SK-N-SH (cell line): Measurements from ENCODE around the gene AP4B1. TPM values are rescaled to one million over a fixed set of nuclear protein-coding genes. Genes with fewer than 3 reads are reported as not detected.

ENCODE experiments used
- CTCF ChIA-PET: fragments of 300-600, 350-600 bp; formaldehyde crosslinking; extraction: SDS; loops from one replicate; lab custom pipeline; 2021; lab: Yijun Ruan, JAX
- POLR2A ChIA-PET: fragments of 350-600 bp; sonication (Branson Sonifier 250); formaldehyde crosslinking; extraction: SDS; loops from one replicate; lab custom pipeline; 2020; ENCODE audit warnings: antibody characterized with exemption, inconsistent platforms; lab: Yijun Ruan, JAX
- DNase-seq: peaks from one replicate; pipeline ENCODE4 v3.0.0; 2012
- H2AFZ ChIP-seq: fragments of 200-600 bp; sonication (generic); 2 replicates; pipeline ENCODE4 v1.8.1; 2016; ENCODE audit warnings: antibody characterized with exemption, mild to moderate bottlenecking, low read depth
- H3F3A ChIP-seq: fragments of 200-600 bp; sonication (generic); replicated peaks from 2 replicates; pipeline ENCODE3; 2016; ENCODE audit warnings: antibody characterized with exemption, mild to moderate bottlenecking; ENCODE audit not compliant: insufficient read depth
- H3K27ac ChIP-seq, 2 experiments: fragments of 200-500 bp in 1 of 2; fragments of 200-600 bp in 1 of 2; sonication (Bioruptor generic) in 1 of 2; sonication (generic), shearing (Covaris generic) in 1 of 2; 2 replicates each; pipeline versions ENCODE4 v1.5.1 to v1.6.1; 2014 to 2016; ENCODE audit warnings: low read depth in 2 of 2, inconsistent platforms in 1 of 2, low read length in 1 of 2, mild to moderate bottlenecking in 1 of 2, mixed read lengths in 1 of 2
- H3K27me3 ChIP-seq: fragments of 200-600 bp; sonication (generic), shearing (Covaris generic); 2 replicates; pipeline ENCODE4 v1.6.1; 2016; ENCODE audit warnings: mixed run types; ENCODE audit not compliant: insufficient read depth
- H3K36me3 ChIP-seq, 2 experiments: fragments of 200-500 bp in 1 of 2; fragments of 200-600 bp in 1 of 2; sonication (Bioruptor generic) in 1 of 2; sonication (generic) in 1 of 2; replicated peaks in 1 of 2; 2 replicates each; pipeline versions ENCODE3 to v1.5.1; 2014 to 2016; ENCODE audit warnings: low read length in 1 of 2, mild to moderate bottlenecking in 1 of 2; ENCODE audit not compliant: insufficient read depth in 2 of 2, control insufficient read depth in 1 of 2
- H3K4me1 ChIP-seq, 2 experiments: fragments of 200-500 bp in 1 of 2; fragments of 200-600 bp in 1 of 2; sonication (Bioruptor generic) in 1 of 2; sonication (generic), shearing (Covaris generic) in 1 of 2; 2 replicates each; pipeline versions ENCODE4 v1.5.1 to v1.6.1; 2014 to 2016; ENCODE audit warnings: low read depth in 1 of 2, low read length in 1 of 2, mixed run types in 1 of 2; ENCODE audit not compliant: insufficient read depth in 2 of 2, control insufficient read depth in 1 of 2
- H3K4me2 ChIP-seq: fragments of 200-600 bp; sonication (generic), shearing (Covaris generic); 2 replicates; pipeline ENCODE4 v1.6.1; 2017; ENCODE audit warnings: mixed run types
- H3K4me3 ChIP-seq, 2 experiments: fragments of 200-500 bp in 1 of 2; fragments of 200-600 bp in 1 of 2; sonication (Bioruptor generic) in 1 of 2; sonication (generic), shearing (Covaris generic) in 1 of 2; 2 replicates each; pipeline versions ENCODE4 v1.5.1 to v1.8.1; 2014 to 2016; ENCODE audit warnings: low read depth in 2 of 2, inconsistent platforms in 1 of 2, low read length in 1 of 2, mild to moderate bottlenecking in 1 of 2, mixed read lengths in 1 of 2, moderate library complexity in 1 of 2
- H3K79me2 ChIP-seq: fragments of 200-600 bp; sonication (generic); 2 replicates; pipeline ENCODE4 v1.8.1; 2017; ENCODE audit warnings: mild to moderate bottlenecking; ENCODE audit not compliant: insufficient read depth
- H3K9ac ChIP-seq: fragments of 200-600 bp; sonication (generic); 2 replicates; pipeline ENCODE4 v1.6.1; 2017; ENCODE audit warnings: mixed run types
- H3K9me2 ChIP-seq: fragments of 200-600 bp; sonication (generic); 2 replicates; pipeline ENCODE4 v1.6.1; 2017; ENCODE audit warnings: mixed run types
- H3K9me3 ChIP-seq: fragments of 200-600 bp; sonication (generic); 2 replicates; pipeline ENCODE4 v1.6.1; 2017; ENCODE audit warnings: mixed run types, mild to moderate bottlenecking, moderate library complexity
- H4K20me1 ChIP-seq: fragments of 200-600 bp; sonication (generic); 2 replicates; pipeline ENCODE4 v1.6.1; 2017; ENCODE audit warnings: mild to moderate bottlenecking, mixed run types; ENCODE audit not compliant: insufficient read depth
- ELF1 ChIP-seq: IDR thresholded peaks from 2 replicates; pipeline ENCODE4 v1.4.0; 2012
- EP300 ChIP-seq, 2 experiments: IDR thresholded peaks; 2 replicates each; pipeline versions ENCODE4 v1.4.0 to v1.6.1; 2012; ENCODE audit warnings: borderline replicate concordance in 1 of 2, low read depth in 1 of 2, low read length in 1 of 2
- EZH2phosphoT487 ChIP-seq: fragments of 200-600 bp; sonication (generic); IDR thresholded peaks from 2 replicates; pipeline ENCODE4 v1.6.1; 2017; ENCODE audit warnings: low read depth, mixed run types, mild to moderate bottlenecking, antibody characterized with exemption, moderate library complexity, borderline replicate concordance
- FOSL2 ChIP-seq: IDR thresholded peaks from 2 replicates; pipeline ENCODE4 v1.4.0; 2012; ENCODE audit warnings: low read depth, mild to moderate bottlenecking, moderate library complexity, borderline replicate concordance
- FOXJ3 ChIP-seq: sonication (generic); formaldehyde crosslinking; IDR thresholded peaks from 2 replicates; pipeline ENCODE4 v1.5.1; 2020; ENCODE audit warnings: mild to moderate bottlenecking, missing genetic modification reagents
- FOXM1 ChIP-seq: IDR thresholded peaks from 2 replicates; pipeline ENCODE4 v1.4.0; 2012; ENCODE audit warnings: low read depth, mild to moderate bottlenecking
- GABPA ChIP-seq: IDR thresholded peaks from 2 replicates; pipeline ENCODE4 v1.4.0; 2012; ENCODE audit warnings: low read depth, mild to moderate bottlenecking
- GATA2 ChIP-seq: sonication (generic); formaldehyde crosslinking; IDR thresholded peaks from 2 replicates; pipeline ENCODE4 v1.5.0; 2020; ENCODE audit warnings: mild to moderate bottlenecking, missing genetic modification reagents
- JUND ChIP-seq: IDR thresholded peaks from 2 replicates; pipeline ENCODE4 v1.4.0; 2012
- MEF2A ChIP-seq: IDR thresholded peaks from 2 replicates; pipeline ENCODE4 v1.4.0; 2012; ENCODE audit warnings: low read depth, borderline replicate concordance
- POLR2AphosphoS5 ChIP-seq: IDR thresholded peaks from 2 replicates; pipeline ENCODE4 v1.6.1; 2012; ENCODE audit warnings: low read depth, low read length
- RAD21 ChIP-seq: IDR thresholded peaks from 2 replicates; pipeline ENCODE4 v1.6.1; 2012; ENCODE audit warnings: mild to moderate bottlenecking, low read length
- RCOR1 ChIP-seq: fragments of 150-350 bp; IDR thresholded peaks from 2 replicates; pipeline ENCODE4 v1.6.1; 2017; ENCODE audit warnings: antibody characterized with exemption, low read length
- RXRA ChIP-seq: IDR thresholded peaks from 2 replicates; pipeline ENCODE4 v1.4.0; 2012; ENCODE audit warnings: low read depth, mild to moderate bottlenecking, borderline replicate concordance
- SIN3A ChIP-seq: IDR thresholded peaks from 2 replicates; pipeline ENCODE4 v1.6.1; 2012; ENCODE audit warnings: low read depth, mild to moderate bottlenecking, low read length, moderate library complexity, borderline replicate concordance
- TCF12 ChIP-seq: IDR thresholded peaks from 2 replicates; pipeline ENCODE4 v1.4.0; 2012
- TEAD4 ChIP-seq: IDR thresholded peaks from 2 replicates; pipeline ENCODE4 v1.4.0; 2012; ENCODE audit warnings: mild to moderate bottlenecking, borderline replicate concordance; ENCODE audit not compliant: insufficient read depth
- USF2 ChIP-seq: fragments of 150-350 bp; IDR thresholded peaks from 2 replicates; pipeline ENCODE4 v1.6.1; 2017; ENCODE audit warnings: antibody characterized with exemption, low read length, low read depth, borderline replicate concordance
- ZBTB33 ChIP-seq: IDR thresholded peaks from 2 replicates; pipeline ENCODE4 v1.4.0; 2012; ENCODE audit warnings: low read depth, borderline replicate concordance
- WGBS: methylation state at CpG from one replicate; pipeline ENCODE4 v1.1.6; 2017; ENCODE audit warnings: low lambda C conversion rate; 5-methylcytosine and 5-hydroxymethylcytosine counted together
- polyA plus RNA-seq, 3 experiments: library from polyadenylated mRNA; depleted of rRNA; stranded (reverse); fragments of >200 nt; gene quantifications; 2 replicates each; pipeline ENCODE4 v1.2.3, GENCODE V29; 2012
- TF ChIP-seq, protein P1 (sequence below): IDR thresholded peaks from 2 replicates; pipeline ENCODE4; 2012
- TF ChIP-seq, protein P2 (sequence below): IDR thresholded peaks from 2 replicates; pipeline ENCODE4 v1.6.1; 2012; ENCODE audit warnings: mild to moderate bottlenecking, low read depth, low read length, moderate library complexity

AP4B1 gene
- polyA plus RNA-seq, 1 of the 3 experiments (the other 2 are of a cell fraction) = 11.5 TPM

GRCh38 chr1:113881661-113882060, 22.9 kb downstream of the AP4B1 start:
- Histone ChIP-seq H3K79me2 (no peaks in the 10 kb centered on the region), H3K9me2 (no peaks in the 10 kb centered on the region), H3K36me3 (no peaks in the 10 kb centered on the region)
- CTCF ChIA-PET = interaction anchor here (0.6 to 1.6 kb wide), 2 partner anchors 8 to 138 kb away, joined by 3 to 4 read pairs; no protein-coding TSS in a partner anchor
- TF ChIP-seq TCF12 = no peak
- no peak for TF ChIP-seq RXRA
- no peak for TF ChIP-seq JUND
- no peak for TF ChIP-seq RAD21
- no peak for TF ChIP-seq ZBTB33
- no peak for TF ChIP-seq FOSL2
- TF ChIP-seq POLR2AphosphoS5 = no peak
- TF ChIP-seq GATA2 (CRISPR knock-in tag) = no peak
- no peak for TF ChIP-seq USF2
- no peak for TF ChIP-seq MEF2A
- no peak for TF ChIP-seq FOXM1
- TF ChIP-seq, protein P1, sequence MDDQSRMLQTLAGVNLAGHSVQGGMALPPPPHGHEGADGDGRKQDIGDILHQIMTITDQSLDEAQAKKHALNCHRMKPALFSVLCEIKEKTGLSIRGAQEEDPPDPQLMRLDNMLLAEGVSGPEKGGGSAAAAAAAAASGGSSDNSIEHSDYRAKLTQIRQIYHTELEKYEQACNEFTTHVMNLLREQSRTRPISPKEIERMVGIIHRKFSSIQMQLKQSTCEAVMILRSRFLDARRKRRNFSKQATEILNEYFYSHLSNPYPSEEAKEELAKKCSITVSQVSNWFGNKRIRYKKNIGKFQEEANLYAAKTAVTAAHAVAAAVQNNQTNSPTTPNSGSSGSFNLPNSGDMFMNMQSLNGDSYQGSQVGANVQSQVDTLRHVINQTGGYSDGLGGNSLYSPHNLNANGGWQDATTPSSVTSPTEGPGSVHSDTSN = no peak
- TF ChIP-seq, all 33 proteins: peak for 0
- H3K9me3 ChIP-seq = no peaks in the 10 kb centered on the region
- H4K20me1 ChIP-seq = no peaks in the 10 kb centered on the region
- no peak for DNase-seq
- H3K9ac ChIP-seq = no peak overlapping the region
- H3K4me3 ChIP-seq = no peak overlapping the region
- H3F3A ChIP-seq = no peaks in the 10 kb centered on the region
- no peak overlapping the region for H3K27ac ChIP-seq
- POLR2A ChIA-PET = no interaction called here
- 92% methylated on average over 2 of the region's 2 CpGs for WGBS
- H3K4me2 ChIP-seq = no peak overlapping the region
- no peaks in the 10 kb centered on the region for H3K27me3 ChIP-seq
- no peak overlapping the region for H2AFZ ChIP-seq
- H3K4me1 ChIP-seq = no peaks in the 10 kb centered on the region

DNA sequence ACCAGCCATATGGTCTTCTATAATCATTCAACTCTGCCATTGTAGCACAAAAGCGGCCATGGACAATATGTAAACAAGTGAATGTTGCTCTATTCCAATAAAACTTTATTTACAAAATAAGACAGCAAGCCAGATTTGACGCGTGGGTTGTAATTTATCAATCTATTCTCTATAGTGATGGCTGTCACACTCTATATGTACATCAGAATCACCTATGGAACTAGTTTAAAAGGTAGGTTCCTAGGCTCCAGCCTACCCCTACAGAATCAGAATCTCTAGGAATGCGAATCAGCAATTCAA, 24.9 kb downstream of the AP4B1 start:
- Histone ChIP-seq H3K9ac (no peak overlapping the region), H3F3A (no peaks in the 10 kb centered on the region), H3K9me3 (no peaks in the 10 kb centered on the region), H4K20me1 (no peaks in the 10 kb centered on the region), H3K27ac (no peak overlapping the region), H3K79me2 (no peaks in the 10 kb centered on the region), H3K4me1 (no peaks in the 10 kb centered on the region), H3K9me2 (no peaks in the 10 kb centered on the region), H2AFZ (no peak overlapping the region), H3K27me3 (no peaks in the 10 kb centered on the region), H3K4me2 (no peak overlapping the region), H3K36me3 (no peaks in the 10 kb centered on the region), H3K4me3 (no peak overlapping the region)
- ChIA-PET CTCF (interaction anchor here (1.2 to 1.7 kb wide), 2 partner anchors 19 to 467 kb away, joined by 3 to 4 read pairs; no protein-coding TSS in a partner anchor), POLR2A (no interaction called here)
- DNase-seq = no peak
- WGBS = 91% methylated on average over 4 of the region's 4 CpGs
- no peak for TF ChIP-seq FOXM1
- TF ChIP-seq EZH2phosphoT487 = no peak
- TF ChIP-seq RXRA = no peak
- TF ChIP-seq ELF1 = no peak
- no peak for TF ChIP-seq EP300 (IDR thresholded peaks at IDR 0.05; ENCODE audit: borderline replicate concordance in 1 of 2, low read depth in 1 of 2, low read length in 1 of 2)
- TF ChIP-seq RAD21 = no peak
- no peak for TF ChIP-seq JUND
- TF ChIP-seq, protein P2, sequence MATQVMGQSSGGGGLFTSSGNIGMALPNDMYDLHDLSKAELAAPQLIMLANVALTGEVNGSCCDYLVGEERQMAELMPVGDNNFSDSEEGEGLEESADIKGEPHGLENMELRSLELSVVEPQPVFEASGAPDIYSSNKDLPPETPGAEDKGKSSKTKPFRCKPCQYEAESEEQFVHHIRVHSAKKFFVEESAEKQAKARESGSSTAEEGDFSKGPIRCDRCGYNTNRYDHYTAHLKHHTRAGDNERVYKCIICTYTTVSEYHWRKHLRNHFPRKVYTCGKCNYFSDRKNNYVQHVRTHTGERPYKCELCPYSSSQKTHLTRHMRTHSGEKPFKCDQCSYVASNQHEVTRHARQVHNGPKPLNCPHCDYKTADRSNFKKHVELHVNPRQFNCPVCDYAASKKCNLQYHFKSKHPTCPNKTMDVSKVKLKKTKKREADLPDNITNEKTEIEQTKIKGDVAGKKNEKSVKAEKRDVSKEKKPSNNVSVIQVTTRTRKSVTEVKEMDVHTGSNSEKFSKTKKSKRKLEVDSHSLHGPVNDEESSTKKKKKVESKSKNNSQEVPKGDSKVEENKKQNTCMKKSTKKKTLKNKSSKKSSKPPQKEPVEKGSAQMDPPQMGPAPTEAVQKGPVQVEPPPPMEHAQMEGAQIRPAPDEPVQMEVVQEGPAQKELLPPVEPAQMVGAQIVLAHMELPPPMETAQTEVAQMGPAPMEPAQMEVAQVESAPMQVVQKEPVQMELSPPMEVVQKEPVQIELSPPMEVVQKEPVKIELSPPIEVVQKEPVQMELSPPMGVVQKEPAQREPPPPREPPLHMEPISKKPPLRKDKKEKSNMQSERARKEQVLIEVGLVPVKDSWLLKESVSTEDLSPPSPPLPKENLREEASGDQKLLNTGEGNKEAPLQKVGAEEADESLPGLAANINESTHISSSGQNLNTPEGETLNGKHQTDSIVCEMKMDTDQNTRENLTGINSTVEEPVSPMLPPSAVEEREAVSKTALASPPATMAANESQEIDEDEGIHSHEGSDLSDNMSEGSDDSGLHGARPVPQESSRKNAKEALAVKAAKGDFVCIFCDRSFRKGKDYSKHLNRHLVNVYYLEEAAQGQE = no peak
- TF ChIP-seq TEAD4 = no peak
- no peak for TF ChIP-seq GABPA
- no peak for TF ChIP-seq FOXJ3 (CRISPR knock-in tag)
- TF ChIP-seq RCOR1 = no peak
- no peak for TF ChIP-seq POLR2AphosphoS5
- no peak for TF ChIP-seq SIN3A
